GM23338 (cell line): ENCODE measurements around the gene AHNAK2. TPM values are rescaled to one million over a fixed set of nuclear protein-coding genes. Genes with fewer than 3 reads are reported as not detected.

Experiments used
- ATAC-seq: fragments of 200-7000 bp; cut with Tn5 transposase; 3 replicates; pipeline ENCODE4 v1.9.1; 2020
- DNase-seq: peaks from one replicate; pipeline ENCODE4 v3.0.0-alpha.2; 2015; ENCODE audit warnings: low spot score
- H2AFZ ChIP-seq: fragments of 200-600 bp; sonication (generic); 2 replicates; pipeline ENCODE4 v1.8.0; 2016; ENCODE audit warnings: antibody characterized with exemption, mild to moderate bottlenecking, moderate library complexity
- H3F3A ChIP-seq: fragments of 200-600 bp; sonication (generic); replicated peaks from 2 replicates; pipeline ENCODE4 v1.8.0; 2017; ENCODE audit warnings: antibody characterized with exemption, mixed run types, low read depth
- H3K27ac ChIP-seq: fragments of 200-600 bp; sonication (generic); 2 replicates; pipeline ENCODE4 v1.6.1; 2016; ENCODE audit warnings: low read depth
- H3K27me3 ChIP-seq: fragments of 200-600 bp; sonication (generic); 2 replicates; pipeline ENCODE4 v1.8.0; 2016; ENCODE audit warnings: mild to moderate bottlenecking, mixed run types, moderate library complexity; ENCODE audit not compliant: insufficient read depth
- H3K36me3 ChIP-seq: fragments of 200-600 bp; sonication (generic); 2 replicates; pipeline ENCODE4 v1.8.0; 2016; ENCODE audit warnings: mild to moderate bottlenecking; ENCODE audit not compliant: insufficient read depth
- H3K4me1 ChIP-seq: fragments of 200-600 bp; sonication (generic); 2 replicates; pipeline ENCODE4 v1.8.0; 2016; ENCODE audit warnings: mild to moderate bottlenecking, moderate library complexity; ENCODE audit not compliant: insufficient read depth
- H3K4me2 ChIP-seq: fragments of 200-600 bp; sonication (generic); 2 replicates; pipeline ENCODE4 v1.7.1; 2017; ENCODE audit warnings: mixed run types
- H3K4me3 ChIP-seq: fragments of 200-600 bp; sonication (generic); 2 replicates; pipeline ENCODE4 v1.6.1; 2016; ENCODE audit warnings: mixed run types
- H3K79me2 ChIP-seq: fragments of 200-600 bp; sonication (generic); replicated peaks from 2 replicates; pipeline ENCODE4 v1.8.0; 2017; ENCODE audit warnings: mild to moderate bottlenecking; ENCODE audit not compliant: insufficient read depth
- H3K9me2 ChIP-seq: fragments of 200-600 bp; sonication (generic); 2 replicates; pipeline ENCODE4 v1.8.0; 2017; ENCODE audit not compliant: insufficient read depth
- H4K20me1 ChIP-seq: fragments of 200-600 bp; sonication (generic); replicated peaks from 2 replicates; pipeline ENCODE4 v1.8.0; 2017; ENCODE audit warnings: mild to moderate bottlenecking; ENCODE audit not compliant: insufficient read depth
- H3K27ac Mint-ChIP-seq: 2 replicates; pipeline ENCODE4 v1.8.0; 2020; ENCODE audit warnings: inconsistent platforms, mild to moderate bottlenecking, moderate library complexity, mixed read lengths
- H3K27me3 Mint-ChIP-seq: 3 replicates; pipeline ENCODE4 v1.8.0; 2022; ENCODE audit warnings: low read depth, mild to moderate bottlenecking, moderate library complexity, mixed read lengths, inconsistent platforms; ENCODE audit not compliant: insufficient read depth, poor library complexity
- H3K36me3 Mint-ChIP-seq: 3 replicates; pipeline ENCODE4 v1.8.0; 2021; ENCODE audit warnings: low read depth, mild to moderate bottlenecking, inconsistent platforms, moderate library complexity, mixed read lengths
- H3K4me1 Mint-ChIP-seq: 3 replicates; pipeline ENCODE4 v1.8.0; 2020; ENCODE audit warnings: mild to moderate bottlenecking, inconsistent platforms, mixed read lengths
- H3K4me3 Mint-ChIP-seq: 3 replicates; pipeline ENCODE4 v1.8.0; 2021; ENCODE audit warnings: moderate library complexity, mild to moderate bottlenecking, inconsistent platforms, mixed read lengths
- H3K9me3 Mint-ChIP-seq: 3 replicates; pipeline ENCODE4 v1.8.0; 2020; ENCODE audit warnings: moderate library complexity, mild to moderate bottlenecking, inconsistent platforms, mixed read lengths
- CREB1 ChIP-seq: fragments of 250-450 bp; sonication (Bioruptor Pico); IDR thresholded peaks from 2 replicates; pipeline ENCODE4 v1.5.0; 2020; ENCODE audit warnings: low read depth, mild to moderate bottlenecking, moderate library complexity
- EZH2 ChIP-seq: fragments of 200-600 bp; sonication (generic); IDR thresholded peaks from one replicate; pipeline ENCODE4 v1.8.0; 2017; ENCODE audit warnings: antibody characterized with exemption, mild to moderate bottlenecking, low read depth; ENCODE audit not compliant: unreplicated experiment
- JUNB ChIP-seq: IDR thresholded peaks from one replicate; pipeline ENCODE4 v1.6.1; 2016; ENCODE audit warnings: antibody characterized with exemption; ENCODE audit not compliant: unreplicated experiment
- NANOG ChIP-seq: IDR thresholded peaks from 2 replicates; pipeline ENCODE4 v1.6.1; 2016; ENCODE audit warnings: antibody characterized with exemption, borderline replicate concordance
- POLR2AphosphoS5 ChIP-seq: IDR thresholded peaks from 2 replicates; pipeline ENCODE4 v1.6.1; 2016; ENCODE audit warnings: antibody characterized with exemption, low read depth
- STAT1 ChIP-seq: IDR thresholded peaks from one replicate; pipeline ENCODE4 v1.6.1; 2016; ENCODE audit warnings: antibody characterized with exemption; ENCODE audit not compliant: unreplicated experiment
- ZNF331 ChIP-seq: fragments of 250-450 bp; sonication (Bioruptor Pico); IDR thresholded peaks from 2 replicates; pipeline ENCODE4 v1.5.0; 2020; ENCODE audit warnings: low read depth, mild to moderate bottlenecking, moderate library complexity
- polyA plus RNA-seq: library from polyadenylated mRNA; unstranded; fragments of >200 nt; fragmentation: Nextera tagmentation; extraction: Ambion mirVana; gene quantifications from 2 replicates; pipeline ENCODE4 v1.2.1, GENCODE V29; 2016
- total RNA-seq: library from RNA; depleted of rRNA; stranded (reverse); fragments of >200 nt; shearing (Covaris generic); gene quantifications from 2 replicates; pipeline ENCODE4 v1.2.3, GENCODE V29; 2014
- TF ChIP-seq, protein P1 (sequence below): fragments of 250-450 bp; sonication (Bioruptor Pico); IDR thresholded peaks from 2 replicates; pipeline ENCODE4 v1.5.0; 2020; ENCODE audit warnings: mild to moderate bottlenecking, moderate library complexity

Gene AHNAK2
- total and polyA plus RNA-seq, 2 experiments from 2014 or later, result 1.1 to 2.6 TPM

DNA sequence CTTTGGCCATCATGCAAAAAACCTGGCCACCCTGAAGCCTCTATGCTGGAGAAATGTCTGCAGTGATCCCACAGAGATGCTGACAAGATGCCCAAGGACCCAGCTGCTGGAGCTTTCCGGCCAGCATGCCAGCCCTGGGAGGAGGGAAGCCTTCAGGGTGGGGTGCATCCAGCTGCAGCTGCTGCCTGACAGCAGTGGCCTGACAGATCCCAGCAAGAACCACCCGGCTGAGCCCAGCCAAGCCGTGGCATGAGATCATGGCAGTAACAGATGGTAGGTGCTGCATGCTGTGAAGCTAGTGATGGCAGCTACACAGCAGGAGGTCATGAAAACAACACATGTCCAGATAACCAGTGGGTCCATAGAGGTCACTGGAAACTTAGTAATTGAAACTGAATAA is 21.2 kb upstream of the AHNAK2 start:
- Histone ChIP-seq H3F3A (no peaks in the 10 kb centered on the region), H3K36me3 (no peaks in the 10 kb centered on the region), H3K79me2 (0 out of 2 replicates have a peak, but pooled peaks cover 3% of the 10 kb centered on the region), H3K4me2 (no peak overlapping the region), H2AFZ (no peak overlapping the region), H3K4me3 (no peak overlapping the region), H3K9me2 (no peaks in the 10 kb centered on the region), H3K27ac (no peak overlapping the region), H4K20me1 (no peaks in the 10 kb centered on the region), H3K4me1 (no peaks in the 10 kb centered on the region), H3K27me3 (no peaks in the 10 kb centered on the region)
- H3K27ac Mint-ChIP-seq, result no peak overlapping the region
- ATAC-seq, result no peak
- H3K9me3 Mint-ChIP-seq, result no peaks in the 10 kb centered on the region
- H3K27me3 Mint-ChIP-seq, result peaks cover 3% of the 10 kb centered on the region
- H3K36me3 Mint-ChIP-seq, result peaks cover 3% of the 10 kb centered on the region; the same call in 2 of the 3 replicates
- no peaks in the 10 kb centered on the region for H3K4me1 Mint-ChIP-seq
- TF ChIP-seq ZNF331 (CRISPR knock-in tag), result peak; percentile 92
- TF ChIP-seq STAT1, result no peak
- no peak overlapping the region for H3K4me3 Mint-ChIP-seq
- no peak for DNase-seq

DNA sequence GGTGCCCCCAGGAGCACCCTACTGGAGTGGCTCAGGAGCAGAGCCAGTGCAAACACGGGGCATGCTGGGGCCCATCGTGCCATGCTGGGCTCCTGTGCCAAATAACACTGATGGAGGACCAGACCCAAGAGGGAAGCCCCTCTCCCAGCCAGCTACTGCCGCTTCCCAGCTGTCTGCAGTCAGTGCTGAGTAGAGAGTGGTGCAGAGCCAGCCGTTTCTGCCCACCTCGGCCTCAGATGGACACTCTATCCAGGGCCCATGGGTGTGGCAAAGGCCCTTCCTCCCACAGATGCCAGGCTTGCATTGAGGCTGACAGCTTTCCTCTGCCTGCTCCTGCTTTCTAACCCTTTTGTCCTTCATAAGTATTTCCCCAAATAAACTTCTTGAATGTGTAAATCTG is 20.6 kb upstream of the AHNAK2 start:
- no peak overlapping the region for H3K27ac Mint-ChIP-seq
- H3K27me3 Mint-ChIP-seq, result peaks cover 5% of the 10 kb centered on the region
- DNase-seq, result no peak
- Histone ChIP-seq H3K4me3 (no peak overlapping the region), H3K4me1 (no peaks in the 10 kb centered on the region), H3K27ac (no peak overlapping the region), H3K36me3 (no peaks in the 10 kb centered on the region), H3K27me3 (no peaks in the 10 kb centered on the region), H2AFZ (no peak overlapping the region), H4K20me1 (no peaks in the 10 kb centered on the region), H3K9me2 (no peaks in the 10 kb centered on the region), H3F3A (no peaks in the 10 kb centered on the region), H3K79me2 (0 out of 2 replicates have a peak, but pooled peaks cover 3% of the 10 kb centered on the region), H3K4me2 (no peak overlapping the region)
- H3K9me3 Mint-ChIP-seq, result no peaks in the 10 kb centered on the region
- TF ChIP-seq POLR2AphosphoS5 (no peak), NANOG (no peak), EZH2 (no peak), JUNB (no peak)
- H3K36me3 Mint-ChIP-seq, result peaks cover 3% of the 10 kb centered on the region; the same call in 2 of the 3 replicates
- no peaks in the 10 kb centered on the region for H3K4me1 Mint-ChIP-seq
- no peak for ATAC-seq
- no peak overlapping the region for H3K4me3 Mint-ChIP-seq

DNA sequence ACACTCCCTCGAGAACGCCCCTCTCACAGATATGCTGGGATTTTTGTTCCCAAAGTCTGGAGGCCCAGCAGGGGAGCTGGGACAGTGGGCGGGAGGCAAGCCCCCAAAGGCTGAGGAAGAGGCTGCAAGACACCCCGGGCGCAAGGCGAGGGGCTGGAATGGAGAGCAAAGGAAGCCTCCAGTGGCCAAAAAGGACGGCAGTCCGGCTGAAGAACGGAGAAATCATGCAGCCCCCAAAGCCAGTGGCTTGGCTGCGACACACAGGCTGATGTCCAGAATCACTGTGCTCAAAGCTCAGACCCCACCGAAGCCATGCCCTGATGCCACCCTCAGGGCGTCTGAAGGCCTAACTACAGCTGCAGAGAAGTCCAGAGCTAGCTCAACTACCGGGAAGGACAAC is 18.3 kb upstream of the AHNAK2 start:
- no peak overlapping the region for H3K27ac Mint-ChIP-seq
- Histone ChIP-seq H4K20me1 (no peaks in the 10 kb centered on the region), H3K4me1 (no peaks in the 10 kb centered on the region), H3K27me3 (no peaks in the 10 kb centered on the region), H3K27ac (no peak overlapping the region), H2AFZ (no peak overlapping the region), H3K9me2 (no peaks in the 10 kb centered on the region), H3K4me2 (no peak overlapping the region), H3K36me3 (no peaks in the 10 kb centered on the region), H3F3A (no peaks in the 10 kb centered on the region), H3K4me3 (no peak overlapping the region), H3K79me2 (no peaks in the 10 kb centered on the region)
- peaks cover 11% of the 10 kb centered on the region for H3K27me3 Mint-ChIP-seq
- no peak overlapping the region for H3K4me3 Mint-ChIP-seq
- peaks cover 13% of the 10 kb centered on the region; the same call in 2 of the 3 replicates for H3K36me3 Mint-ChIP-seq
- H3K9me3 Mint-ChIP-seq, result no peaks in the 10 kb centered on the region; the same call in 2 of the 3 replicates
- ATAC-seq, result no peak
- no peaks in the 10 kb centered on the region; the same call in 2 of the 3 replicates for H3K4me1 Mint-ChIP-seq
- no peak for DNase-seq
- TF ChIP-seq STAT1 (no peak), CREB1 (CRISPR knock-in tag) (no peak)
- TF ChIP-seq, protein P1, sequence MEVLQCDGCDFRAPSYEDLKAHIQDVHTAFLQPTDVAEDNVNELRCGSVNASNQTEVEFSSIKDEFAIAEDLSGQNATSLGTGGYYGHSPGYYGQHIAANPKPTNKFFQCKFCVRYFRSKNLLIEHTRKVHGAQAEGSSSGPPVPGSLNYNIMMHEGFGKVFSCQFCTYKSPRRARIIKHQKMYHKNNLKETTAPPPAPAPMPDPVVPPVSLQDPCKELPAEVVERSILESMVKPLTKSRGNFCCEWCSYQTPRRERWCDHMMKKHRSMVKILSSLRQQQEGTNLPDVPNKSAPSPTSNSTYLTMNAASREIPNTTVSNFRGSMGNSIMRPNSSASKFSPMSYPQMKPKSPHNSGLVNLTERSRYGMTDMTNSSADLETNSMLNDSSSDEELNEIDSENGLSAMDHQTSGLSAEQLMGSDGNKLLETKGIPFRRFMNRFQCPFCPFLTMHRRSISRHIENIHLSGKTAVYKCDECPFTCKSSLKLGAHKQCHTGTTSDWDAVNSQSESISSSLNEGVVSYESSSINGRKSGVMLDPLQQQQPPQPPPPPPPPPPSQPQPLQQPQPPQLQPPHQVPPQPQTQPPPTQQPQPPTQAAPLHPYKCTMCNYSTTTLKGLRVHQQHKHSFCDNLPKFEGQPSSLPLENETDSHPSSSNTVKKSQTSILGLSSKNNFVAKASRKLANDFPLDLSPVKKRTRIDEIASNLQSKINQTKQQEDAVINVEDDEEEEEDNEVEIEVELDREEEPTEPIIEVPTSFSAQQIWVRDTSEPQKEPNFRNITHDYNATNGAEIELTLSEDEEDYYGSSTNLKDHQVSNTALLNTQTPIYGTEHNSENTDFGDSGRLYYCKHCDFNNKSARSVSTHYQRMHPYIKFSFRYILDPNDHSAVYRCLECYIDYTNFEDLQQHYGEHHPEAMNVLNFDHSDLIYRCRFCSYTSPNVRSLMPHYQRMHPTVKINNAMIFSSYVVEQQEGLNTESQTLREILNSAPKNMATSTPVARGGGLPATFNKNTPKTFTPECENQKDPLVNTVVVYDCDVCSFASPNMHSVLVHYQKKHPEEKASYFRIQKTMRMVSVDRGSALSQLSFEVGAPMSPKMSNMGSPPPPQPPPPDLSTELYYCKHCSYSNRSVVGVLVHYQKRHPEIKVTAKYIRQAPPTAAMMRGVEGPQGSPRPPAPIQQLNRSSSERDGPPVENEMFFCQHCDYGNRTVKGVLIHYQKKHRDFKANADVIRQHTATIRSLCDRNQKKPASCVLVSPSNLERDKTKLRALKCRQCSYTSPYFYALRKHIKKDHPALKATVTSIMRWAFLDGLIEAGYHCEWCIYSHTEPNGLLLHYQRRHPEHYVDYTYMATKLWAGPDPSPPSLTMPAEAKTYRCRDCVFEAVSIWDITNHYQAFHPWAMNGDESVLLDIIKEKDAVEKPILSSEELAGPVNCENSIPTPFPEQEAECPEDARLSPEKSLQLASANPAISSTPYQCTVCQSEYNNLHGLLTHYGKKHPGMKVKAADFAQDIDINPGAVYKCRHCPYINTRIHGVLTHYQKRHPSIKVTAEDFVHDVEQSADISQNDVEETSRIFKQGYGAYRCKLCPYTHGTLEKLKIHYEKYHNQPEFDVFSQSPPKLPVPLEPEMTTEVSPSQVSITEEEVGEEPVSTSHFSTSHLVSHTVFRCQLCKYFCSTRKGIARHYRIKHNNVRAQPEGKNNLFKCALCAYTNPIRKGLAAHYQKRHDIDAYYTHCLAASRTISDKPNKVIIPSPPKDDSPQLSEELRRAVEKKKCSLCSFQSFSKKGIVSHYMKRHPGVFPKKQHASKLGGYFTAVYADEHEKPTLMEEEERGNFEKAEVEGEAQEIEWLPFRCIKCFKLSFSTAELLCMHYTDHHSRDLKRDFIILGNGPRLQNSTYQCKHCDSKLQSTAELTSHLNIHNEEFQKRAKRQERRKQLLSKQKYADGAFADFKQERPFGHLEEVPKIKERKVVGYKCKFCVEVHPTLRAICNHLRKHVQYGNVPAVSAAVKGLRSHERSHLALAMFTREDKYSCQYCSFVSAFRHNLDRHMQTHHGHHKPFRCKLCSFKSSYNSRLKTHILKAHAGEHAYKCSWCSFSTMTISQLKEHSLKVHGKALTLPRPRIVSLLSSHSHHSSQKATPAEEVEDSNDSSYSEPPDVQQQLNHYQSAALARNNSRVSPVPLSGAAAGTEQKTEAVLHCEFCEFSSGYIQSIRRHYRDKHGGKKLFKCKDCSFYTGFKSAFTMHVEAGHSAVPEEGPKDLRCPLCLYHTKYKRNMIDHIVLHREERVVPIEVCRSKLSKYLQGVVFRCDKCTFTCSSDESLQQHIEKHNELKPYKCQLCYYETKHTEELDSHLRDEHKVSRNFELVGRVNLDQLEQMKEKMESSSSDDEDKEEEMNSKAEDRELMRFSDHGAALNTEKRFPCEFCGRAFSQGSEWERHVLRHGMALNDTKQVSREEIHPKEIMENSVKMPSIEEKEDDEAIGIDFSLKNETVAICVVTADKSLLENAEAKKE (CRISPR knock-in tag), result no peak
